GM19099 (cell line): ENCODE results near the gene TP53I3.
A peak's percentile ranks its signal among the peaks of the same experiment; 100 is the strongest.

Experiments used
- POLR2A ChIP-seq: IDR thresholded peaks from 3 replicates; pipeline ENCODE4 v1.6.1; 2011; ENCODE audit warnings: low read depth; ENCODE audit not compliant: insufficient read length; ENCODE audit errors: extremely low read depth

TP53I3 gene

GRCh38 chr2:24046930-24047702, 37.5 kb downstream of the TP53I3 start, which contains the start of gene WDCP:
TSS of gene WDCP (minus strand) at chr2:24047391. CDS start at chr2:24039494, 7,897 bp downstream.
- TF ChIP-seq POLR2A: peak; percentile 87

- TF ChIP-seq POLR2A: no peak
Measured at GRCh38 chr2:24046599-24046929, 38.1 kb downstream of the TP53I3 start.

- TF ChIP-seq POLR2A: no peak
Measured at GRCh38 chr2:24045511-24046508, 38.8 kb downstream of the TP53I3 start.

DNA sequence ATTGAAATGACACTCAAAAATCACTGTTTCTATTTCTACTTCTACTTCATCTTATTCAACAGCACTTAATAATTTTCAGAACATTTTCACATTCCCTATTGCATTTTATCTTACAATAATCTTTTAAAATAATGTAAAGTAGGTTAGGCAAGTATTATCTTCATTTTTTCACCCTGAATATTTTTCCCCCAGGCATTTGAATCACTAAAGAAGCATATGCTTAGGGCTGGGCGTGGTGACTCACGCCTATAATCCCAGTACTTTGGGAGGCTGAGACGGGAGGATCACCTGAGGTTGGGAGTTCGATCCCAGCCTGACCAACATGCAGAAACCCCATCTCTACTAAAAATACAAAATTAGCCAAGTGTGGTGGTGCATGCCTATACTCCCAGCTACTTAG, 44.1 kb downstream of the TP53I3 start:
- TF ChIP-seq POLR2A: no peak

DNA sequence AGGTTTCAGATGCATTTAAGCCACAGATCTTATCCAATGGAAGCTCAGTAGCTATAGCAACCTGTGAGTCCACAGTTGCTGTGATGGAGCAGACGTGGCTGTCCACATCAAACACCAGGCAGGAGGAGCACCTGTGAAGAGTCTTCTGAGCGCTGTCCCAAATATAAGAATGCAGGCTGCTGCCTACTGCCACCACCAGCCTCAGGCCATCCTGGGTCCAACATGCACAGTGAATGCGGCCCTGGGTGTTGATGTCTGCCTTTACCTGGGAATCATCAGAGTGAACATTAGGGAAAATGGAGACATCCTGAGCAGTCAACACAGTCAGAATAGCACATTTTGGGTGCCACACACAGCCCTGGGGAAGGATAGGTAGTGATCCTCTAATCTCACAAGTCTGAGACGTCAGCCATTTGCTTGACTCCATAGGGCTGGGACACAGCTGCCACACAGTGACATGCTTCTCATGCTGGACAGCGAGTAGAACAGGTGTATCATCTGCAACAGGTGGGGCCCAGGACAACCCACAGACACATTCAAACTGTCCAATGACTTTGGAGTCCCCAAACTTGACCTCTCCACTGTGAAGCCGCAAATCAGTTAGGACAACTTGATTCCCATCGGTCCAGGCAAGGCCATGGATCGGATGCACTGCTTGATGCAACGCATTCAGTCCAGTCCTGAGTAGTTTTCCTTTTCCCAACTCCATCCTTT, 45.7 kb downstream of the TP53I3 start:
- no peak for TF ChIP-seq POLR2A
